Kidney (tissue), 14 donors: ENCODE results near the gene NDUFC1. TPM values are rescaled to one million over a fixed set of nuclear protein-coding genes. Genes with fewer than 3 reads are reported as not detected.
A peak's percentile ranks its signal among the peaks of the same experiment; 100 is the strongest.
"Not testable (repeated sequence)": the region's sequence is repeated elsewhere in the genome, so short reads cannot be mapped to it uniquely, and the experiment has no call there.

Experiments used
- DNase-seq, 5 donors: peaks; one replicate each; pipeline ENCODE4 v3.0.0-alpha.2; 2013 to 2020
- FAIRE-seq: peaks from 2 replicates; lab custom pipeline; 2012; peaks lifted over from hg19 to GRCh38; lab: Jason Lieb, UNC
- H3K27ac ChIP-seq, 2 donors: one replicate each; pipeline ENCODE4 v1.7.0; 2013; ENCODE audit warnings: low read depth in 2 of 2, low read length in 2 of 2, inconsistent platforms in 1 of 2
- H3K27me3 ChIP-seq: one replicate; pipeline ENCODE4 v1.7.1; 2013; ENCODE audit warnings: low read length, inconsistent platforms; ENCODE audit not compliant: control insufficient read depth, insufficient read depth
- H3K36me3 ChIP-seq, 3 donors: one replicate each; pipeline versions ENCODE4 v1.7.0 to v1.7.1; 2013; ENCODE audit warnings: low read length in 3 of 3, control low read depth in 1 of 3, inconsistent platforms in 1 of 3; ENCODE audit not compliant: insufficient read depth in 3 of 3, control insufficient read depth in 2 of 3
- H3K4me1 ChIP-seq, 3 donors: one replicate each; pipeline versions ENCODE4 v1.7.0 to v1.7.1; 2013; ENCODE audit warnings: low read length in 3 of 3, inconsistent platforms in 1 of 3, low read depth in 1 of 3; ENCODE audit not compliant: control insufficient read depth in 2 of 3, insufficient read depth in 2 of 3
- H3K4me3 ChIP-seq, 3 donors: one replicate each; pipeline versions ENCODE4 v1.7.0 to v1.8.1; 2013; ENCODE audit warnings: low read length in 3 of 3, control low read depth in 1 of 3, inconsistent platforms in 1 of 3
- H3K9ac ChIP-seq, 3 donors: one replicate each; pipeline versions ENCODE4 v1.7.0 to v1.7.1; 2013; ENCODE audit warnings: low read length in 3 of 3, control low read depth in 1 of 3, inconsistent platforms in 1 of 3
- H3K9me3 ChIP-seq, 3 donors: one replicate each; pipeline versions ENCODE4 v1.7.0 to v1.7.1; 2013; ENCODE audit warnings: low read length in 3 of 3, control low read depth in 1 of 3, inconsistent platforms in 1 of 3; ENCODE audit not compliant: control insufficient read depth in 2 of 3, insufficient read depth in 1 of 3
- intact Hi-C: fragments of 100-400 bp; cut with DNase I; formaldehyde crosslinking; loops from one replicate; pipeline ENCODE4 v1.11.1; 2022
- polyA plus RNA-seq: library from polyadenylated mRNA; stranded (reverse); fragments of 350-450 nt; fragmentation: Illumina TruSeq; extraction: RNeasy Lipid Tissue Mini Kit (QIAGEN cat#74804); gene quantifications from one replicate; pipeline ENCODE4 v1.2.3, GENCODE V29; 2014; ENCODE audit warnings: low read depth, low replicate concordance; ENCODE audit not compliant: insufficient read depth
- total RNA-seq: library from RNA; stranded (reverse); fragmentation: NEBNext Ultra II Directional; extraction: Animal tissue kit (Norgen Biotek cat#: 25700); gene quantifications from one replicate; pipeline ENCODE4 v1.2.1, GENCODE V29; 2021
- TF ChIP-seq, protein P1 (sequence below): IDR thresholded peaks from 3 replicates; pipeline ENCODE4 v1.5.1; 2012; ENCODE audit warnings: mild to moderate bottlenecking, moderate library complexity, borderline replicate concordance; ENCODE audit not compliant: insufficient read depth; ENCODE audit errors: extremely low read depth
- donor health status: control.
- donor health status: control.
- donor health status: control.
- donor health status: control.
- donor health status: control.
- donor health status: DM: yes; HTN: yes; CAD: no.
- donor health status: Normal renal cell carcinoma (clear cell type).

NDUFC1 gene
- total and polyA plus RNA-seq, 2 donors from 2014 or later: 75.9 to 378 TPM

DNA sequence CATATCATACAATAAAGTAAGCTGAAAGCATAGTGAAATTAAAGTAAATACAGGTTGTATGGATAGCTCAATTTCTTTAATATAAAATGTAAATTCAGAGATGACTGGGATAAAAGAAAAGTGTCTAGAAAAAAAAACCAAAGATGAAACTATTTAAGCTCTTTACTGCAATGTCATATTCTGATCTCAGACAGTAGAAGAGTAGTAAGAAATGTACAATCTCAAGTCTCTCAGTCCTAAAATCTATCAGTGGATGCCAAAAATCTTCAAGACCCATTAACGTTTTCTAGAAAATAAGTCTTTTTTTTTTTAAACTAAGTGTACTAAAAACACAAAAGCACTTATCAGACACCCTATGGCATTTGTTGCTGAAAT is 36.1 kb downstream of the NDUFC1 start:
- TF ChIP-seq, protein P1, sequence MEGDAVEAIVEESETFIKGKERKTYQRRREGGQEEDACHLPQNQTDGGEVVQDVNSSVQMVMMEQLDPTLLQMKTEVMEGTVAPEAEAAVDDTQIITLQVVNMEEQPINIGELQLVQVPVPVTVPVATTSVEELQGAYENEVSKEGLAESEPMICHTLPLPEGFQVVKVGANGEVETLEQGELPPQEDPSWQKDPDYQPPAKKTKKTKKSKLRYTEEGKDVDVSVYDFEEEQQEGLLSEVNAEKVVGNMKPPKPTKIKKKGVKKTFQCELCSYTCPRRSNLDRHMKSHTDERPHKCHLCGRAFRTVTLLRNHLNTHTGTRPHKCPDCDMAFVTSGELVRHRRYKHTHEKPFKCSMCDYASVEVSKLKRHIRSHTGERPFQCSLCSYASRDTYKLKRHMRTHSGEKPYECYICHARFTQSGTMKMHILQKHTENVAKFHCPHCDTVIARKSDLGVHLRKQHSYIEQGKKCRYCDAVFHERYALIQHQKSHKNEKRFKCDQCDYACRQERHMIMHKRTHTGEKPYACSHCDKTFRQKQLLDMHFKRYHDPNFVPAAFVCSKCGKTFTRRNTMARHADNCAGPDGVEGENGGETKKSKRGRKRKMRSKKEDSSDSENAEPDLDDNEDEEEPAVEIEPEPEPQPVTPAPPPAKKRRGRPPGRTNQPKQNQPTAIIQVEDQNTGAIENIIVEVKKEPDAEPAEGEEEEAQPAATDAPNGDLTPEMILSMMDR: no peak
- DNase-seq (no peak), FAIRE-seq (peak; percentile 3)
- H3K9ac ChIP-seq: no peak overlapping the region
- H3K27me3 ChIP-seq: no peaks in the 10 kb centered on the region
- H3K27ac ChIP-seq: peak overlapping the region in 1 of 2 donors; percentile 14
- H3K36me3 ChIP-seq: no peaks in the 10 kb centered on the region
- no peaks in the 10 kb centered on the region for H3K9me3 ChIP-seq
- H3K4me3 ChIP-seq: peak overlapping the region; percentile 57 to 70 (median 63)
- H3K4me1 ChIP-seq: peaks cover 0 to 4% (median 0%) of the 10 kb centered on the region in 3 donors
- intact Hi-C loops: no loop called here

DNA sequence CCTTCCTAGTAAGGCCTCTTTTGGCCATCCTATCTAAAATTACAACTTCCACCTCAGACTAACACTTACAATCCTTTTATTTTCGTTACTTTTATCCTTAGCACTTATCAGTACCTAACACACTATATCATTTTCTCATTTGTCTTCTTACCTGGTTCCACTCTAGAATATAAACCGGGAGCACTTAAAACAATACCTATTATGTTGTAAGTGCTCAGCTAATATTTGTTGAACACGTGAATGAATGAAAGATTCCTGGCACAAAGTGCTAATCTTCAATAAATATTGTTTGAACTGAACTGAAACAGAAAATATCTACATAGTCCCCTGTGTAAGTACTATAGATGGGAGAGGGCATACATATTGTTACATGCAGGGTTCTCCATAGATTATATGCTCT is 36.6 kb downstream of the NDUFC1 start:
- Histone ChIP-seq H3K4me1 (peaks cover 0 to 4% (median 0%) of the 10 kb centered on the region in 3 donors), H3K9me3 (no peaks in the 10 kb centered on the region), H3K36me3 (no peaks in the 10 kb centered on the region), H3K4me3 (no peak overlapping the region), H3K9ac (no peak overlapping the region), H3K27ac (no peak overlapping the region), H3K27me3 (no peaks in the 10 kb centered on the region)
- TF ChIP-seq, protein P1: no peak
- intact Hi-C loops: no loop called here
- FAIRE-seq (no peak), DNase-seq (no peak)

DNA sequence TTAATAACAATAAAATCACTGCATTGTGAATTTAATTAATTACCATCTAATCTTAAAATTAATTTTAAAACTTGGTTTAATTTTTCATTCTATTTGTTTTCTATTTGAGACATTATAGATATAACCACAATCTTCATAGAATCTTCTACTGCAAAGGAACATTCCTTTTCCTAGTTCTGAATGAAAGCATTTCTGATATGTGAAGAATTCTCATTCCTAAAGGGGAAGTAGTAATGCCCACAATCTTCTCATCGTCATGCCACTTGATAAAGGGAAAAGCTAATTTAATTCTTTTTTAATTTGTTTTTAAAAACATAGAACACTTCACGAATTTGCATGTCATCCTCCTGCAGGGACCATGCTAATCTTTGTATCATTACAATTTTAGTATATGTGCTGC is 45.9 kb downstream of the NDUFC1 start:
- no peaks in the 10 kb centered on the region for H3K9me3 ChIP-seq
- no peak overlapping the region for H3K9ac ChIP-seq
- intact Hi-C loops: no loop called here
- FAIRE-seq (no peak), DNase-seq (no peak)
- TF ChIP-seq, protein P1: no peak
- no peaks in the 10 kb centered on the region for H3K27me3 ChIP-seq
- H3K4me1 ChIP-seq: no peaks in the 10 kb centered on the region
- no peaks in the 10 kb centered on the region for H3K36me3 ChIP-seq
- no peak overlapping the region for H3K4me3 ChIP-seq
- H3K27ac ChIP-seq: no peak overlapping the region

DNA sequence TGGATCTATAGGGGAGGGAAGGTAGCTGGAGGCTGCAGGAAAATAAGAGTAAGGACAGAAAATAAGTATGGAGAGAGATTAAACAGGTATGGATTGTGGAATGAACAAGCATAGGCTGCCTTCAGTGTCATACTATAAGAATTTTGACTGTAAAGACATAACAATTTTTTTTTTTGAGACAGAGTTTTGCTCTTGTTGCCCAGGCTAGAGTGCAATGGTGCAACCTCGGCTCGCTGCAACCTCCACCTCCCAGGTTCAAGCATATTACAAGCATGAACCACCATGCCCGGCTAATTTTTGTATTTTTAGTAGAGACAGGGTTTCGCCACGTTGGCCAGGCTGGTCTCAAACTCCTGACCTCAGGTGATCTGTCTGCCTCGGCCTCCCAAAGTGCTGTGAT is 46.7 kb downstream of the NDUFC1 start:
- intact Hi-C loops, H3K27me3 ChIP-seq, H3K9ac ChIP-seq, H3K27ac ChIP-seq, H3K4me3 ChIP-seq, H3K9me3 ChIP-seq, DNase-seq, H3K4me1 ChIP-seq, FAIRE-seq, H3K36me3 ChIP-seq: not testable (repeated sequence)
